Activated T-cell treated with anti-CD3 and anti-CD28 coated beads, Interleukin-2, amount 50 U/mL, for 24 hours (primary cell): ENCODE measurements around the gene TTL.
"Not testable (repeated sequence)": the region's sequence is repeated elsewhere in the genome, so short reads cannot be mapped to it uniquely, and the experiment has no call there.

Experiments
- DNase-seq: peaks from one replicate; pipeline ENCODE4 v3.0.0-alpha.2; 2020
- H3K27ac Mint-ChIP-seq: 2 replicates; pipeline ENCODE4 v1.8.0; 2020; ENCODE audit warnings: mild to moderate bottlenecking, mixed read lengths
- H3K27me3 Mint-ChIP-seq: 2 replicates; pipeline ENCODE4 v1.8.0; 2020; ENCODE audit warnings: mixed read lengths
- H3K36me3 Mint-ChIP-seq: 2 replicates; pipeline ENCODE4 v1.8.0; 2020; ENCODE audit warnings: low read depth, mixed read lengths
- H3K4me1 Mint-ChIP-seq: 2 replicates; pipeline ENCODE4 v1.8.0; 2020; ENCODE audit warnings: low read depth, mixed read lengths
- H3K4me3 Mint-ChIP-seq: 2 replicates; pipeline ENCODE4 v1.8.0; 2020; ENCODE audit warnings: mild to moderate bottlenecking, moderate library complexity, mixed read lengths
- H3K9me3 Mint-ChIP-seq: 2 replicates; pipeline ENCODE4 v1.8.0; 2020; ENCODE audit warnings: mixed read lengths

TTL gene

GRCh38 chr2:112487444-112487961 lies 5.5 kb downstream of the TTL start:
- H3K9me3 Mint-ChIP-seq, result no peaks in the 10 kb centered on the region
- peaks cover 65% of the 10 kb centered on the region for H3K36me3 Mint-ChIP-seq
- no peaks in the 10 kb centered on the region for H3K27me3 Mint-ChIP-seq
- H3K4me1 Mint-ChIP-seq, result peaks cover 50% of the 10 kb centered on the region
- no peak overlapping the region for H3K4me3 Mint-ChIP-seq
- H3K27ac Mint-ChIP-seq, result peak overlapping the region; percentile 63
- no peak for DNase-seq

GRCh38 chr2:112488201-112488600 lies 6.2 kb downstream of the TTL start:
- no peak overlapping the region for H3K4me3 Mint-ChIP-seq
- H3K27me3 Mint-ChIP-seq, result no peaks in the 10 kb centered on the region
- DNase-seq, result no peak
- peaks cover 65% of the 10 kb centered on the region for H3K36me3 Mint-ChIP-seq
- no peaks in the 10 kb centered on the region for H3K9me3 Mint-ChIP-seq
- peak overlapping the region; percentile 63 for H3K27ac Mint-ChIP-seq
- peaks cover 47% of the 10 kb centered on the region for H3K4me1 Mint-ChIP-seq

DNA sequence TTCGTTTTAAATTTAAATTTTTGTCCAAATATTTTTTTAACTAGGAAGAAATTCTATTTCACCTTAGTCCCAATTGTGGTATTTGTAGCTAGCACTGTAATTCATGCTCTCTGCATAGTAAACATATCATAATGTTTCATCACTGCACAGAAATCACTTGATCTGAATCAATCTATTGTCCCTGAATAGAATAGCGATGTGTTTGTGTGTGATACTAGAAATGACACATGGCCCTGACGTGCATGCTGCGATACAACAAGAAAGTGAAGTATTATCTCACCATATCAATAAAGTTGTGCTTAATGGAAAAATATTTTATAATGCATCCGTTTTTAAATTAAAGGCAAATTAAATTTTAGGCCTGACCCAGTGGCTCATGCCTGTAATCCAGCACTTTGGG lies 10.0 kb downstream of the TTL start:
- no peak overlapping the region for H3K27ac Mint-ChIP-seq
- no peaks in the 10 kb centered on the region for H3K27me3 Mint-ChIP-seq
- DNase-seq, result no peak
- no peaks in the 10 kb centered on the region for H3K9me3 Mint-ChIP-seq
- H3K4me1 Mint-ChIP-seq, result peaks cover 15% of the 10 kb centered on the region
- peaks cover 47% of the 10 kb centered on the region for H3K36me3 Mint-ChIP-seq
- H3K4me3 Mint-ChIP-seq, result no peak overlapping the region

- Mint-ChIP-seq H3K9me3 (no peaks in the 10 kb centered on the region), H3K36me3 (peaks cover 41% of the 10 kb centered on the region), H3K27ac (no peak overlapping the region), H3K4me3 (no peak overlapping the region), H3K4me1 (peaks cover 5% of the 10 kb centered on the region), H3K27me3 (no peaks in the 10 kb centered on the region)
- no peak for DNase-seq
These were observed 11.1 kb downstream of the TTL start for GRCh38 chr2:112493048-112493447.

DNA sequence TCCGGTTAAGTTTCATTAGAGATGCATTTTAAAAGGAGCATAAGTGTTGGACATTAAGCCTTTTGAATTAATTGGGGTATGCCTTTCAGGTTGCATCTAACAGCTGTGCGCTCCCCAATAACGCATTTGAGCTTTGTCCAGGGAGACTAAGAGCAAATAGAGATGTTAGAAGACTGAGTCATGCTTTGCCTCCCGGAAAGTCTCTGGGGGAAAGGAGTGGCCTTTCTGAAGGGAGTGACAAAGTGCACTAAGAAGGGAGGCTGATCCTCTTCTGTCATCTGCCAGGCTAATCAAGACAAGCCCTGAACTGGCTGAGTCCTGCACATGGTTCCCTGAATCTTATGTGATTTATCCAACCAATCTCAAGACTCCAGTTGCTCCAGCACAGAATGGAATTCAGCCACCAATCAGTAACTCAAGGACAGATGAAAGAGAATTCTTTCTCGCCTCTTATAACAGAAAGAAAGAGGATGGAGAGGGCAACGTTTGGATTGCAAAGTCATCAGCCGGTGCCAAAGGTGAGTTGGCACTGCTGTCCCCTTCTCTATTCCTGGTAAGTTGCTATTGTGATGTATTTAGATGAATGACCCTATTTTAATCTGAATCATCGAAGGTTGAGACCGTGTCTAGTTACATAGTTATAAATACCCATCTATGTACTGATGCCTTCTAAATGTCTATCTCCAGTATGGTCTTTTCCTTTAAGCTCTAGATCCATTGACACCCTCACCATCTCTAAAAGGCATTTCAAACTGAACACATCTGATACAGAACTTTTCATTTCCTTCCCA lies 12.1 kb downstream of the TTL start:
- no peaks in the 10 kb centered on the region for H3K27me3 Mint-ChIP-seq
- H3K4me3 Mint-ChIP-seq, result no peak overlapping the region
- peaks cover 40% of the 10 kb centered on the region for H3K36me3 Mint-ChIP-seq
- H3K27ac Mint-ChIP-seq, result no peak overlapping the region
- DNase-seq, result no peak
- H3K9me3 Mint-ChIP-seq, result no peaks in the 10 kb centered on the region
- peaks cover 2% of the 10 kb centered on the region for H3K4me1 Mint-ChIP-seq

DNA sequence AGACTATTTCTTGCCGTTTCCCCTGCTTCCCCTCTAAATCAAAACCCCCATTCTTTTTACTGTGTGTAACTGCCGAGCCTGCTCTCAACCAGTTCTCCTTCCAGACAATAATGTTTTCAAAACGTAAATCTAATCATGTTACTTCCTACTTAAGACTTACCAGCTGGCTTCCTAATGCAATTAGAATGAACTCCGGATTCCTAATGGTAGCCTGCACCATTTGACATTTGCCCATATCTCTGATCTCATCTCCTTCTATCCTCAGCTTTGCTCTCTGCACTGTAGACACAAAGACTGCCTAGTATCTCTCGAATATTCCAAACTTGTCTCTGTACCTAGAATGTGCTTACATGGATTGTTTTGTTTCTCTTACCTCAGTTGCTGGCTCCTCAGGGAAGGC lies 12.9 kb downstream of the TTL start:
- Mint-ChIP-seq H3K4me1 (no peaks in the 10 kb centered on the region), H3K9me3 (no peaks in the 10 kb centered on the region), H3K36me3 (peaks cover 32% of the 10 kb centered on the region)

GRCh38 chr2:112495878-112496277 lies 13.9 kb downstream of the TTL start:
- peaks cover 28% of the 10 kb centered on the region for H3K36me3 Mint-ChIP-seq
- H3K27ac Mint-ChIP-seq, H3K4me3 Mint-ChIP-seq: not testable (repeated sequence)

More for the DNA sequence above, 12.9 kb downstream of the TTL start:
- Mint-ChIP-seq H3K4me3 (no peak overlapping the region), H3K27ac (no peak overlapping the region), H3K27me3 (no peaks in the 10 kb centered on the region)
- no peak for DNase-seq

DNA sequence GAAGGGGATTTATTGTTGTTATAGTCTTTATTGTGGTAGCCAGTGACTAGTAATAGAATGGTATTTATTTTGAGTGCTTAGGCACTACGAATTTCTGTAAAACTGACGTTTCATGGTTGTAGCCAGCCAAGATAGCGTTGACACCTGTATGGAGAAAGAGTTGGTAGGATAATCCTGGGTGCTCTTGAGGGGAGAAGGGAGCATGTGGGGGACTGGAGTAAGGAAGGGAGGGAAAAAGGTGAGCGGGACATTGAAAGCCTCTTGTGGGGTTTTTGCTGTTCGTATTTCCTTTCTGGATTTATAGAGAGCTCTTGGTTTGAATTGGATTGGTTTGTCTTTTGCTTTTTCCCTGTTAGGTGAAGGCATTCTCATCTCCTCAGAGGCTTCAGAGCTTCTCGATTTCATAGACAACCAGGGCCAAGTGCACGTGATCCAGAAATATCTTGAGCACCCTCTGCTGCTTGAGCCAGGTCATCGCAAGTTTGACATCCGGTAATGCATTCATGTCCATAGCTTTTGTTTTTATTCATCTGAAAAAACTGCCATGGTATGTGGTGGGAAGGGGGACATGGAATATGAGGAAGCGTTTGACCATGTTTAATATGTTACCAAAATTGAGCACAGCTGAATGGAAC lies 19.0 kb downstream of the TTL start:
- H3K36me3 Mint-ChIP-seq, result peaks cover 28% of the 10 kb centered on the region

More at GRCh38 chr2:112495878-112496277, 13.9 kb downstream of the TTL start:
- not testable (repeated sequence) for H3K27me3 Mint-ChIP-seq, DNase-seq, H3K4me1 Mint-ChIP-seq, H3K9me3 Mint-ChIP-seq

DNA sequence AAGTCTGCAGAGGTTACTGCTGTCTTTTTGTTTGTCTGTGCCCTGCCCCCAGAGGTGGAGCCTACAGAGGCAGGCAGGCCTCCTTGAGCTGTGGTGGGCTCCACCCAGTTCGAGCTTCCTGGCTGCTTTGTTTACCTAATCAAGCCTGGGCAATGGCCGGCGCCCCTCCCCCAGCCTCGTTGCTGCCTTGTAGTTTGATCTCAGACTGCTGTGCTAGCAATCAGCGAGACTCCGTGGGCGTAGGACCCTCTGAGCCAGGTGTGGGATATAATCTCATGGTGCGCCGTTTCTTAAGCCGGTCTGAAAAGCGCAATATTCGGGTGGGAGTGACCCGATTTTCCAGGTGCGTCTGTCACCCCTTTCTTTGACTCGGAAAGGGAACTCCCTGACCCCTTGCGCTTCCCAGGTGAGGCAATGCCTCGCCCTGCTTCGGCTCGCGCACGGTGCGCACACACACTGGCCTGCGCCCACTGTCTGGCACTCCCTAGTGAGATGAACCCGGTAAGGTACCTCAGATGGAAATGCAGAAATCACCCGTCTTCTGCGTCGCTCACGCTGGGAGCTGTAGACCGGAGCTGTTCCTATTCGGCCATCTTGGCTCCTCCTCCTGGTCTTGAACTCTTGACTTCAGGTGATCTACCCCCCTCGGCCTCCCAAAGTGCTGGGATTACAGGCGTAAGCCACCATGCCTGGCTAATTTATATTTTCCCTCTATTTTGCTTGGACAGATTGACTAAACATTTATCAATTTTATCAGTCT lies 27.5 kb downstream of the TTL start:
- H3K4me3 Mint-ChIP-seq, H3K9me3 Mint-ChIP-seq, H3K27me3 Mint-ChIP-seq, DNase-seq, H3K27ac Mint-ChIP-seq, H3K4me1 Mint-ChIP-seq: not testable (repeated sequence)
- peaks cover 33% of the 10 kb centered on the region for H3K36me3 Mint-ChIP-seq

More for the DNA sequence above, 19.0 kb downstream of the TTL start:
- H3K9me3 Mint-ChIP-seq, H3K27ac Mint-ChIP-seq, H3K4me1 Mint-ChIP-seq, DNase-seq, H3K27me3 Mint-ChIP-seq, H3K4me3 Mint-ChIP-seq: not testable (repeated sequence)

- Mint-ChIP-seq H3K4me3 (no peak overlapping the region), H3K27me3 (no peaks in the 10 kb centered on the region), H3K27ac (no peak overlapping the region), H3K9me3 (no peaks in the 10 kb centered on the region), H3K36me3 (peaks cover 75% of the 10 kb centered on the region), H3K4me1 (no peaks in the 10 kb centered on the region)
- no peak for DNase-seq
These were observed 34.8 kb downstream of the TTL start for GRCh38 chr2:112516801-112517200.

DNA sequence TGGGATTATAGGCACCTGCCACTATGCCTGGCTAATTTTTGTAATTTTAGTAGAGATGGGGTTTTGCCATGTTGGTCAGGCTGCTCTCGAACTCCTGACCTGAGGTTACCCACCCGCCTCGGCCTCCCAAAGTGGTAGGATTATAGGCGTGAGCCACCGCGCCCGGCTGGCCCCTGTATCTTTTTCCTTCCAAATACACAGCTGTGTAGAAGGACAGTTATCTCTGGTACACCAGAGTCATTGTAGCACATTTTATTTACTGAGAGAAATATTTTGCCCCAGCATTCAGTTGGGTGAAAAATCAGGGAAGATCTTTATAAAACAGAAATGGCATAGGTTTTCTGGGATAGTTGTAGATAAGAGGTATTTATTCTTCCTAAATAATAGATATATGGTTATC lies 36.9 kb downstream of the TTL start:
- Mint-ChIP-seq H3K36me3 (peaks cover 86% of the 10 kb centered on the region), H3K27me3 (no peaks in the 10 kb centered on the region), H3K9me3 (no peaks in the 10 kb centered on the region), H3K4me3 (no peak overlapping the region), H3K27ac (no peak overlapping the region), H3K4me1 (no peaks in the 10 kb centered on the region)
- no peak for DNase-seq

- H3K9me3 Mint-ChIP-seq, result no peaks in the 10 kb centered on the region
- H3K36me3 Mint-ChIP-seq, result peaks cover 86% of the 10 kb centered on the region
These were observed 37.5 kb downstream of the TTL start for GRCh38 chr2:112519506-112519905.

DNA sequence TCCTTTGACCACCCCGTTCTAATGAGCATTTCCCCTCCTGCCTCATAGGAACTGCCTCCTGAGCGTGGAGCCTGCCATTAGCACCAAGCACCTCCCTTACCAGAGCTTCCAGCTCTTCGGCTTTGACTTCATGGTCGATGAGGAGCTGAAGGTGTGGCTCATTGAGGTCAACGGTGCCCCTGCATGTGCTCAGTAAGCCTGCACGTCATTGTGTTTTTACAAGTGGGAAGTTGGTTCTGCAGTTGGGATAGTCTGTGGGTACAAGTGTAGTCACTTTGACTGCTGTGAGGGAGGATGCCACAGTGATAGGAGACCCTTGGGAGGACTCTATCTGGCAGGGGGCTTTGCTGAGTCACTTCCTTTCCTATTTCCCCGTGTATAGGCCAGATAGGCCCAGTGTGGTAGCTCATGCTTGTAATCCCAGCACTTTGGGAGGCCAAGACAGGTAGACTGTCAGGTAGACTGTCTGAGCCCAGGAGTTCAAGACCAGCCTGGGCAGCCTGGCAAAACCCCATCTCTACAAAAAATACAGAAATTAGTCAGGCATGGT lies 38.4 kb downstream of the TTL start:
- Mint-ChIP-seq H3K4me1 (no peaks in the 10 kb centered on the region), H3K9me3 (no peaks in the 10 kb centered on the region), H3K4me3 (no peak overlapping the region), H3K27me3 (no peaks in the 10 kb centered on the region), H3K36me3 (peaks cover 81% of the 10 kb centered on the region), H3K27ac (no peak overlapping the region)
- DNase-seq, result no peak

More at GRCh38 chr2:112519506-112519905, 37.5 kb downstream of the TTL start:
- Mint-ChIP-seq H3K4me1 (no peaks in the 10 kb centered on the region), H3K27ac (no peak overlapping the region), H3K27me3 (no peaks in the 10 kb centered on the region), H3K4me3 (no peak overlapping the region)
- DNase-seq, result no peak

DNA sequence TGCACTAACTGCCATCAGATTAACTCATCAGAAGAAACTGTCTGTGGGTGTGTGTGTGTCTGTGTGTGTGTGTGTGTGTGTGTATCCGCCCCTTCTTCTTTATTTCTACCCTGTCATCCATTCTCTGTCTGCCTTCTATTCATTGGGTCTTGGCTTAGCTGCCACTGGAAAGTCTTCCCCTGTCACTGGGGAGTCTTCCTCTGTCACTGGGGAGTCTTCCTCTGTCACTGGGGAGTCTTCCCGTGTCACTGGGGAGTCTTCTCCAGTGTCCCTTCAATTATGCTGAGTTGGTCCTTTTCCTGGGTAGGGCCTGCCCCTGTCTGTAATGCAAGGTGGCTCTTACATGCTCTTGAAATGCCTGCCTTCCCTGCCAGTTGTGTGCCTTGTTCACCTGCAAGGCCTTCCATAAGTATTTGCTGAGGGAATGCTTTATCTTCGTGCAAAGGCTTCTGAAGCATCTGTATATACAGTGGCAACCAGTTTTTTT lies 41.4 kb downstream of the TTL start:
- Mint-ChIP-seq H3K4me1 (no peaks in the 10 kb centered on the region), H3K27me3 (no peaks in the 10 kb centered on the region), H3K4me3 (no peak overlapping the region), H3K9me3 (no peaks in the 10 kb centered on the region), H3K27ac (no peak overlapping the region), H3K36me3 (peaks cover 85% of the 10 kb centered on the region)
- DNase-seq, result no peak
